ENCODE measurements around the gene NUDT2. TPM values are rescaled to one million over a fixed set of nuclear protein-coding genes. Genes with fewer than 3 reads are reported as not detected.

The NUDT2 gene
- total RNA-seq, 4 donors from 2014 or later, result 13.2 to 19.7 (median 17.0) TPM

- Histone ChIP-seq H3K36me3 (peaks cover 46% of the 10 kb centered on the region), H3K9me3 (no peaks in the 10 kb centered on the region), H3K27ac (no peak overlapping the region), H3K4me3 (no peak overlapping the region), H3K4me1 (peaks cover 15% of the 10 kb centered on the region), H3K27me3 (no peaks in the 10 kb centered on the region)
- DNase-seq (ENCODE audit: low spot score in 2 of 2), result no peak
- no peak for TF ChIP-seq POLR2AphosphoS5 (IDR thresholded peaks at IDR 0.05)
- 85% methylated on average over 2 of the region's 2 CpGs for WGBS
Observed at GRCh38 chr9:34338665-34339385, 9.5 kb downstream of the NUDT2 start.

GRCh38 chr9:34341659-34342295 lies 12.4 kb downstream of the NUDT2 start:
- TF ChIP-seq CTCF (IDR thresholded peaks at IDR 0.05), result no peak
- no peak for TF ChIP-seq POLR2A (IDR thresholded peaks at IDR 0.05)
- no peak for TF ChIP-seq POLR2AphosphoS5 (IDR thresholded peaks at IDR 0.05)
- no peak for TF ChIP-seq EP300 (IDR thresholded peaks at IDR 0.05)
- H3K36me3 ChIP-seq, result peaks cover 50% of the 10 kb centered on the region
- H3K9me3 ChIP-seq, result no peaks in the 10 kb centered on the region
- H3K27ac ChIP-seq, result no peak overlapping the region
- DNase-seq (ENCODE audit: low spot score in 2 of 2), result no peak
- H3K27me3 ChIP-seq, result no peaks in the 10 kb centered on the region
- WGBS, result 87% methylated on average over 6 of the region's 7 CpGs
- peaks cover 14% of the 10 kb centered on the region for H3K4me1 ChIP-seq
- no peak overlapping the region for H3K4me3 ChIP-seq

- 82% methylated on average over 5 of the region's 5 CpGs for WGBS
- peak overlapping the region; percentile 47 for H3K27ac ChIP-seq
- no peaks in the 10 kb centered on the region for H3K27me3 ChIP-seq
- peaks cover 50% of the 10 kb centered on the region for H3K36me3 ChIP-seq
- no peaks in the 10 kb centered on the region for H3K9me3 ChIP-seq
- DNase-seq (ENCODE audit: low spot score in 2 of 2), result no peak
- no peak overlapping the region for H3K4me3 ChIP-seq
- peaks cover 14% of the 10 kb centered on the region for H3K4me1 ChIP-seq
- TF ChIP-seq POLR2A (IDR thresholded peaks at IDR 0.05) (no peak), CTCF (IDR thresholded peaks at IDR 0.05) (no peak), EP300 (IDR thresholded peaks at IDR 0.05) (no peak), POLR2AphosphoS5 (IDR thresholded peaks at IDR 0.05) (no peak)
Observed at GRCh38 chr9:34343090-34343489, 13.7 kb downstream of the NUDT2 start.

GRCh38 chr9:34343605-34344004 lies 14.2 kb downstream of the NUDT2 start:
- H3K27ac ChIP-seq, result peak overlapping the region; percentile 47
- DNase-seq (ENCODE audit: low spot score in 2 of 2), result no peak
- H3K36me3 ChIP-seq, result peaks cover 49% of the 10 kb centered on the region
- H3K9me3 ChIP-seq, result no peaks in the 10 kb centered on the region
- no peak overlapping the region for H3K4me3 ChIP-seq
- peaks cover 14% of the 10 kb centered on the region for H3K4me1 ChIP-seq
- H3K27me3 ChIP-seq, result no peaks in the 10 kb centered on the region
- TF ChIP-seq CTCF (IDR thresholded peaks at IDR 0.05), result no peak
- TF ChIP-seq POLR2AphosphoS5 (IDR thresholded peaks at IDR 0.05), result no peak
- no peak for TF ChIP-seq EP300 (IDR thresholded peaks at IDR 0.05)
- no peak for TF ChIP-seq POLR2A (IDR thresholded peaks at IDR 0.05)
- WGBS, result 88% methylated on average over 1 of the region's 1 CpG

- Histone ChIP-seq H3K4me1 (peaks cover 14% of the 10 kb centered on the region), H3K9me3 (no peaks in the 10 kb centered on the region), H3K27ac (no peak overlapping the region), H3K4me3 (no peak overlapping the region), H3K27me3 (no peaks in the 10 kb centered on the region), H3K36me3 (peaks cover 17% of the 10 kb centered on the region)
- 89% methylated on average over 15 of the region's 15 CpGs for WGBS
- TF ChIP-seq POLR2A (IDR thresholded peaks at IDR 0.05) (no peak), CTCF (IDR thresholded peaks at IDR 0.05) (no peak), EP300 (IDR thresholded peaks at IDR 0.05) (no peak), POLR2AphosphoS5 (IDR thresholded peaks at IDR 0.05) (no peak)
- no peak for DNase-seq (ENCODE audit: low spot score in 2 of 2)
Observed at GRCh38 chr9:34346873-34347799, 17.8 kb downstream of the NUDT2 start.
